ENCODE measurements around the gene MAP7D1.

The MAP7D1 gene

GRCh38 chr1:36155408-36156328 is at the start of gene MAP7D1:
TSS of gene MAP7D1 (plus strand) at chr1:36156160. CDS start at chr1:36156418, 258 bp downstream.
- DNase-seq (ENCODE audit: low spot score): peak; percentile 77

GRCh38 chr1:36106269-36106668 is 49.7 kb upstream of the MAP7D1 start:
- no peak for DNase-seq (ENCODE audit: low spot score)

- DNase-seq (ENCODE audit: low spot score): no peak
Observed at GRCh38 chr1:36107394-36107793, 48.6 kb upstream of the MAP7D1 start.

GRCh38 chr1:36108314-36108713 is 47.6 kb upstream of the MAP7D1 start:
- DNase-seq (ENCODE audit: low spot score): no peak

GRCh38 chr1:36109041-36109679 is 46.8 kb upstream of the MAP7D1 start:
- DNase-seq (ENCODE audit: low spot score): no peak

- DNase-seq (ENCODE audit: low spot score): no peak
Observed at GRCh38 chr1:36111151-36111550, 44.8 kb upstream of the MAP7D1 start.

GRCh38 chr1:36112823-36113222 is 43.1 kb upstream of the MAP7D1 start:
- DNase-seq (ENCODE audit: low spot score): no peak

GRCh38 chr1:36114371-36114770 is 41.6 kb upstream of the MAP7D1 start:
- DNase-seq (ENCODE audit: low spot score): no peak

- DNase-seq (ENCODE audit: low spot score): peak; percentile 82
Observed at GRCh38 chr1:36115200-36115669, 40.7 kb upstream of the MAP7D1 start.

- no peak for DNase-seq (ENCODE audit: low spot score)
Observed at GRCh38 chr1:36115931-36116330, 40.0 kb upstream of the MAP7D1 start.

- DNase-seq (ENCODE audit: low spot score): no peak
Observed at GRCh38 chr1:36116901-36117300, 39.1 kb upstream of the MAP7D1 start.

GRCh38 chr1:36118447-36119204 is 37.3 kb upstream of the MAP7D1 start:
- no peak for DNase-seq (ENCODE audit: low spot score)

- DNase-seq (ENCODE audit: low spot score): no peak
Observed at GRCh38 chr1:36119456-36119855, 36.5 kb upstream of the MAP7D1 start.

- no peak for DNase-seq (ENCODE audit: low spot score)
Observed at GRCh38 chr1:36122062-36123030, 33.6 kb upstream of the MAP7D1 start.

- DNase-seq (ENCODE audit: low spot score): no peak
Observed at GRCh38 chr1:36123356-36123755, 32.6 kb upstream of the MAP7D1 start.

GRCh38 chr1:36124404-36125128 is 31.4 kb upstream of the MAP7D1 start:
- no peak for DNase-seq (ENCODE audit: low spot score)

GRCh38 chr1:36125129-36125991 is 30.6 kb upstream of the MAP7D1 start, which contains the start of gene COL8A2:
TSS of gene COL8A2 (minus strand) at chr1:36125222. CDS start at chr1:36100242, 24,980 bp downstream.
- no peak for DNase-seq (ENCODE audit: low spot score)

- DNase-seq (ENCODE audit: low spot score): no peak
Observed at GRCh38 chr1:36126005-36126716, 29.8 kb upstream of the MAP7D1 start.
